Gastroesophageal sphincter (tissue), 3 donors: ENCODE measurements around the gene NDFIP1.

ENCODE experiments used
- POLR2A ChIP-seq, 2 donors: fragments of 450-650 bp; IDR thresholded peaks; one replicate each; pipeline ENCODE4 v1.6.1; 2017; ENCODE audit warnings: antibody characterized with exemption in 2 of 2, mild to moderate bottlenecking in 2 of 2, moderate library complexity in 1 of 2
- TF ChIP-seq, protein P1 (sequence below), 4 experiments: fragments of 200-600 bp in 2 of 4; fragments of 450-650 bp in 2 of 4; sonication (generic) in 1 of 4; IDR thresholded peaks; one replicate each; pipeline ENCODE4 v1.5.1; 2017 to 2019; ENCODE audit warnings: antibody characterized with exemption in 4 of 4, mild to moderate bottlenecking in 2 of 4, moderate library complexity in 2 of 4

DNA sequence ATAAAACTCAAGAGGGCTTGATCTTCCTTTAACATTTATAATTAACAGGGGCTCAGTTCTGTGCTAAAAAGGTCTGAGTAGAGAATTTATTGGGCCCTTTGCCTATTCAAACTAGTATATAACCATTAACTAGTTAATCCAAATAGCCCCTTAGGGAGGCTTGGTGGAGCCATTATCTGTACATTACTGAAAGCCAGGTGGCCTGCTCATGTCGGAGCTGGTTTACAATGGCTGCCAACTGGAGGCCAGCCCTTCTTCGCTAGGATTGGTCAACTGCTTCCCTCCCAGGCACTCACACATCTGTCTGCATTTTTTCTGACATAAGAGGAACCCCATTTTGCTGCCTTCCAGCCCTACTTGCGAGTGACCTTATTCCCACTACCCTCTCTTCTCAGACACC, 30.4 kb upstream of the NDFIP1 start:
- no peak for TF ChIP-seq POLR2A (IDR thresholded peaks at IDR 0.05)
- TF ChIP-seq, protein P1, sequence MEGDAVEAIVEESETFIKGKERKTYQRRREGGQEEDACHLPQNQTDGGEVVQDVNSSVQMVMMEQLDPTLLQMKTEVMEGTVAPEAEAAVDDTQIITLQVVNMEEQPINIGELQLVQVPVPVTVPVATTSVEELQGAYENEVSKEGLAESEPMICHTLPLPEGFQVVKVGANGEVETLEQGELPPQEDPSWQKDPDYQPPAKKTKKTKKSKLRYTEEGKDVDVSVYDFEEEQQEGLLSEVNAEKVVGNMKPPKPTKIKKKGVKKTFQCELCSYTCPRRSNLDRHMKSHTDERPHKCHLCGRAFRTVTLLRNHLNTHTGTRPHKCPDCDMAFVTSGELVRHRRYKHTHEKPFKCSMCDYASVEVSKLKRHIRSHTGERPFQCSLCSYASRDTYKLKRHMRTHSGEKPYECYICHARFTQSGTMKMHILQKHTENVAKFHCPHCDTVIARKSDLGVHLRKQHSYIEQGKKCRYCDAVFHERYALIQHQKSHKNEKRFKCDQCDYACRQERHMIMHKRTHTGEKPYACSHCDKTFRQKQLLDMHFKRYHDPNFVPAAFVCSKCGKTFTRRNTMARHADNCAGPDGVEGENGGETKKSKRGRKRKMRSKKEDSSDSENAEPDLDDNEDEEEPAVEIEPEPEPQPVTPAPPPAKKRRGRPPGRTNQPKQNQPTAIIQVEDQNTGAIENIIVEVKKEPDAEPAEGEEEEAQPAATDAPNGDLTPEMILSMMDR (IDR thresholded peaks at IDR 0.05), result no peak
